Measurements from ENCODE around the gene ACYP1.

DNA sequence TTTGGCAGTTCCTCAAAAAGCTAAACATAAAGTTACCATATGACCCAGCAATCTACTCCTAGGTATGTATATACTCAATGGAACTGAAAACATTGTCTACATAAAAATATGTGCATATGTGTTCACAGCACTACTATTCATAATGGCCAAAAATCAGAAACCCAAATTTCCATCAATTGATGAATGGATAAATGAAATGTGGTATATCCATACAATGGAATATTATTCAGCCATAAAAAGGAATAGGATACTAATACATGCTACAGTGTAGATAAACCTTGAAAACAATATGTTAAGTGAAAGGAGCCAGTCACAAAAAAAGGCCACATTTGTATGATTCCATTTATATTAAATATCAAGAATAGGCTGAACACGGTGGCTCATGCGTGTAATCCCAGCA lies 3.4 kb downstream of the ACYP1 start:
- TF ChIP-seq RERE (CRISPR knock-in tag; IDR thresholded peaks at IDR 0.05; ENCODE audit: low read depth), result no peak
- TF ChIP-seq CEBPB (IDR thresholded peaks at IDR 0.05; ENCODE audit: borderline replicate concordance, low read depth, low read length), result no peak
- no peak for TF ChIP-seq ZNF589 (CRISPR knock-in tag; conservative IDR thresholded peaks at IDR 0.05)
- no peak for TF ChIP-seq POLR2AphosphoS5 (IDR thresholded peaks at IDR 0.05; ENCODE audit: low read depth, low read length)
- no peak for TF ChIP-seq FOXA1 (IDR thresholded peaks at IDR 0.05)
- no peak for TF ChIP-seq FOXA1 (CRISPR knock-in tag; IDR thresholded peaks at IDR 0.05)
- TF ChIP-seq ZNF12 (CRISPR knock-in tag; IDR thresholded peaks at IDR 0.05), result no peak
- TF ChIP-seq, protein P1, sequence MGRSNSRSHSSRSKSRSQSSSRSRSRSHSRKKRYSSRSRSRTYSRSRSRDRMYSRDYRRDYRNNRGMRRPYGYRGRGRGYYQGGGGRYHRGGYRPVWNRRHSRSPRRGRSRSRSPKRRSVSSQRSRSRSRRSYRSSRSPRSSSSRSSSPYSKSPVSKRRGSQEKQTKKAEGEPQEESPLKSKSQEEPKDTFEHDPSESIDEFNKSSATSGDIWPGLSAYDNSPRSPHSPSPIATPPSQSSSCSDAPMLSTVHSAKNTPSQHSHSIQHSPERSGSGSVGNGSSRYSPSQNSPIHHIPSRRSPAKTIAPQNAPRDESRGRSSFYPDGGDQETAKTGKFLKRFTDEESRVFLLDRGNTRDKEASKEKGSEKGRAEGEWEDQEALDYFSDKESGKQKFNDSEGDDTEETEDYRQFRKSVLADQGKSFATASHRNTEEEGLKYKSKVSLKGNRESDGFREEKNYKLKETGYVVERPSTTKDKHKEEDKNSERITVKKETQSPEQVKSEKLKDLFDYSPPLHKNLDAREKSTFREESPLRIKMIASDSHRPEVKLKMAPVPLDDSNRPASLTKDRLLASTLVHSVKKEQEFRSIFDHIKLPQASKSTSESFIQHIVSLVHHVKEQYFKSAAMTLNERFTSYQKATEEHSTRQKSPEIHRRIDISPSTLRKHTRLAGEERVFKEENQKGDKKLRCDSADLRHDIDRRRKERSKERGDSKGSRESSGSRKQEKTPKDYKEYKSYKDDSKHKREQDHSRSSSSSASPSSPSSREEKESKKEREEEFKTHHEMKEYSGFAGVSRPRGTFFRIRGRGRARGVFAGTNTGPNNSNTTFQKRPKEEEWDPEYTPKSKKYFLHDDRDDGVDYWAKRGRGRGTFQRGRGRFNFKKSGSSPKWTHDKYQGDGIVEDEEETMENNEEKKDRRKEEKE (IDR thresholded peaks at IDR 0.05), result no peak
- no peak for TF ChIP-seq TGIF2 (CRISPR knock-in tag; IDR thresholded peaks at IDR 0.05)
- TF ChIP-seq CTCF (CRISPR knock-in tag; IDR thresholded peaks at IDR 0.05), result no peak
- no peak for TF ChIP-seq NR2F2 (IDR thresholded peaks at IDR 0.05; ENCODE audit: borderline replicate concordance, low read depth)
- no peak for TF ChIP-seq SOX5 (CRISPR knock-in tag; IDR thresholded peaks at IDR 0.05; ENCODE audit: borderline replicate concordance)
- no peak for TF ChIP-seq EP300 (IDR thresholded peaks at IDR 0.05; ENCODE audit: low read depth in 2 of 2, low read length in 2 of 2)
- TF ChIP-seq EP300 (CRISPR knock-in tag; IDR thresholded peaks at IDR 0.05; ENCODE audit: borderline replicate concordance), result no peak

Measured in HepG2 (cell line).